ENCODE results near the gene POU2AF2.
"Not testable (repeated sequence)": the region's sequence is repeated elsewhere in the genome, so short reads cannot be mapped to it uniquely, and the experiment has no call there.

POU2AF2 gene

GRCh38 chr11:111245425-111245824 is at the start of gene POU2AF2:
TSS of gene POU2AF2 (plus strand) at chr11:111245725. CDS start at chr11:111245854, 129 bp downstream.
- no peak for DNase-seq (ENCODE audit: low read depth in 2 of 2)

GRCh38 chr11:111200010-111200534 is 45.5 kb upstream of the POU2AF2 start:
- DNase-seq (ENCODE audit: low read depth in 2 of 2): no peak

GRCh38 chr11:111204211-111204610 is 41.3 kb upstream of the POU2AF2 start:
- DNase-seq (ENCODE audit: low read depth in 2 of 2): no peak

GRCh38 chr11:111205632-111206385 is 39.7 kb upstream of the POU2AF2 start:
- DNase-seq (ENCODE audit: low read depth in 2 of 2): no peak

GRCh38 chr11:111206472-111206871 is 39.1 kb upstream of the POU2AF2 start:
- DNase-seq (ENCODE audit: low read depth in 2 of 2): no peak

- no peak for DNase-seq (ENCODE audit: low read depth in 2 of 2)
These were observed 38.3 kb upstream of the POU2AF2 start for GRCh38 chr11:111207213-111207612.

- no peak for DNase-seq (ENCODE audit: low read depth in 2 of 2)
These were observed 35.8 kb upstream of the POU2AF2 start for GRCh38 chr11:111209543-111210355.

GRCh38 chr11:111213256-111213655 is 32.3 kb upstream of the POU2AF2 start:
- DNase-seq (ENCODE audit: low read depth in 2 of 2): no peak

- DNase-seq (ENCODE audit: low read depth in 2 of 2): no peak
These were observed 24.8 kb upstream of the POU2AF2 start for GRCh38 chr11:111220721-111221120.

- DNase-seq (ENCODE audit: low read depth in 2 of 2): no peak
These were observed 24.3 kb upstream of the POU2AF2 start for GRCh38 chr11:111221208-111221607.

- DNase-seq (ENCODE audit: low read depth in 2 of 2): not testable (repeated sequence)
These were observed 23.6 kb upstream of the POU2AF2 start for GRCh38 chr11:111221936-111222335.

GRCh38 chr11:111222821-111223455 is 22.6 kb upstream of the POU2AF2 start:
- DNase-seq (ENCODE audit: low read depth in 2 of 2): not testable (repeated sequence)

GRCh38 chr11:111225881-111226280 is 19.6 kb upstream of the POU2AF2 start:
- no peak for DNase-seq (ENCODE audit: low read depth in 2 of 2)

GRCh38 chr11:111229604-111230003 is 15.9 kb upstream of the POU2AF2 start:
- DNase-seq (ENCODE audit: low read depth in 2 of 2): peak in 1 of 2 donors; percentile 7

GRCh38 chr11:111230122-111230465 is 15.4 kb upstream of the POU2AF2 start:
- no peak for DNase-seq (ENCODE audit: low read depth in 2 of 2)

- DNase-seq (ENCODE audit: low read depth in 2 of 2): no peak
These were observed 13.7 kb upstream of the POU2AF2 start for GRCh38 chr11:111231836-111232235.

GRCh38 chr11:111236383-111236782 is 9.1 kb upstream of the POU2AF2 start:
- DNase-seq (ENCODE audit: low read depth in 2 of 2): no peak

- no peak for DNase-seq (ENCODE audit: low read depth in 2 of 2)
These were observed 7.6 kb upstream of the POU2AF2 start for GRCh38 chr11:111237926-111238325.

GRCh38 chr11:111246956-111247355 is 1.4 kb downstream of the POU2AF2 start:
- no peak for DNase-seq (ENCODE audit: low read depth in 2 of 2)

- no peak for DNase-seq (ENCODE audit: low read depth in 2 of 2)
These were observed 5.4 kb downstream of the POU2AF2 start for GRCh38 chr11:111250936-111251335.

GRCh38 chr11:111253131-111253530 is 7.6 kb downstream of the POU2AF2 start:
- no peak for DNase-seq (ENCODE audit: low read depth in 2 of 2)

- no peak for DNase-seq (ENCODE audit: low read depth in 2 of 2)
These were observed 8.1 kb downstream of the POU2AF2 start for GRCh38 chr11:111253630-111254029.

All from stimulated activated CD4-positive, alpha-beta T cell treated with anti-CD3 and anti-CD28 coated beads, Interleukin-1b, Interleukin-23, amount 100 ng/mL, for 4 hours (primary cell).